Astrocyte (in vitro differentiated cells and primary cell): ENCODE measurements around the gene FAF1. TPM values are rescaled to one million over a fixed set of nuclear protein-coding genes. Genes with fewer than 3 reads are reported as not detected.
A peak's percentile ranks its signal among the peaks of the same experiment; 100 is the strongest.

Experiments
- DNase-seq: peaks from one replicate; pipeline ENCODE4 v3.0.0-alpha.2; 2010; ENCODE audit warnings: low read depth
- FAIRE-seq: peaks from 2 replicates; lab custom pipeline; 2011; peaks lifted over from hg19 to GRCh38; lab: Jason Lieb, UNC
- H2AFZ ChIP-seq: 2 replicates; pipeline ENCODE4 v1.6.0; 2012; ENCODE audit warnings: low read depth, low read length, inconsistent platforms
- H3K27ac ChIP-seq: 2 replicates; pipeline ENCODE4 v1.5.1; 2011; ENCODE audit warnings: low read depth, low read length, inconsistent platforms
- H3K27me3 ChIP-seq: 2 replicates; pipeline ENCODE4 v1.6.0; 2011; ENCODE audit warnings: low read length, inconsistent platforms; ENCODE audit not compliant: insufficient read depth
- H3K36me3 ChIP-seq: 2 replicates; pipeline ENCODE4 v1.5.1; 2011; ENCODE audit warnings: low read length, inconsistent platforms; ENCODE audit not compliant: insufficient read depth
- H3K4me1 ChIP-seq: 2 replicates; pipeline ENCODE4 v1.5.1; 2011; ENCODE audit warnings: low read length, inconsistent platforms; ENCODE audit not compliant: insufficient read depth
- H3K4me2 ChIP-seq: 2 replicates; pipeline ENCODE4 v1.6.0; 2012; ENCODE audit warnings: low read length, inconsistent platforms
- H3K4me3 ChIP-seq: 2 replicates; pipeline ENCODE4 v1.5.1; 2011; ENCODE audit warnings: low read depth, mild to moderate bottlenecking, low read length, inconsistent platforms; ENCODE audit not compliant: insufficient read depth
- H3K79me2 ChIP-seq: 2 replicates; pipeline ENCODE4 v1.6.0; 2012; ENCODE audit warnings: mild to moderate bottlenecking, low read length, inconsistent platforms; ENCODE audit not compliant: insufficient read depth
- H3K9ac ChIP-seq: 2 replicates; pipeline ENCODE4 v1.6.0; 2012; ENCODE audit warnings: mild to moderate bottlenecking, low read length, inconsistent platforms
- H3K9me3 ChIP-seq: 2 replicates; pipeline ENCODE4 v1.5.1; 2012; ENCODE audit warnings: low read depth, mild to moderate bottlenecking, low read length, inconsistent platforms; ENCODE audit not compliant: insufficient read depth
- H4K20me1 ChIP-seq: 2 replicates; pipeline ENCODE4 v1.6.0; 2012; ENCODE audit warnings: low read length, inconsistent platforms; ENCODE audit not compliant: insufficient read depth
- H3K27ac Mint-ChIP-seq: one replicate; pipeline ENCODE4 v1.8.0; 2021; ENCODE audit warnings: mild to moderate bottlenecking, mixed read lengths; ENCODE audit not compliant: unreplicated experiment
- H3K27me3 Mint-ChIP-seq: one replicate; pipeline ENCODE4 v1.8.0; 2021; ENCODE audit warnings: low read depth, mixed read lengths; ENCODE audit not compliant: unreplicated experiment
- H3K36me3 Mint-ChIP-seq: one replicate; pipeline ENCODE4 v1.8.0; 2021; ENCODE audit warnings: low read depth, mixed read lengths; ENCODE audit not compliant: unreplicated experiment
- H3K4me1 Mint-ChIP-seq: one replicate; pipeline ENCODE4 v1.8.0; 2021; ENCODE audit warnings: low read depth, mixed read lengths; ENCODE audit not compliant: unreplicated experiment
- H3K4me3 Mint-ChIP-seq: one replicate; pipeline ENCODE4 v1.8.0; 2021; ENCODE audit warnings: mild to moderate bottlenecking, moderate library complexity, mixed read lengths; ENCODE audit not compliant: unreplicated experiment
- H3K9me3 Mint-ChIP-seq: one replicate; pipeline ENCODE4 v1.8.0; 2021; ENCODE audit warnings: mild to moderate bottlenecking, mixed read lengths; ENCODE audit not compliant: unreplicated experiment
- CTCF ChIP-seq: IDR thresholded peaks from 2 replicates; pipeline ENCODE4 v1.5.1; 2011; ENCODE audit warnings: low read depth, mild to moderate bottlenecking, inconsistent platforms, low read length, moderate library complexity; ENCODE audit not compliant: insufficient read depth
- EZH2 ChIP-seq: IDR thresholded peaks from 2 replicates; pipeline ENCODE4 v1.6.1; 2012; ENCODE audit warnings: mild to moderate bottlenecking, low read length, inconsistent platforms; ENCODE audit not compliant: insufficient read depth
- total RNA-seq: library from RNA; stranded (reverse); gene quantifications from 2 replicates; pipeline ENCODE4 v1.2.1, GENCODE V29; 2021

Gene FAF1
- total RNA-seq, 1 donor from 2014 or later, result 35.4 TPM

GRCh38 chr1:50701706-50702317 lies 258.3 kb downstream of the FAF1 start:
- Histone ChIP-seq H3K9ac (no peak overlapping the region), H2AFZ (no peak overlapping the region), H3K9me3 (no peaks in the 10 kb centered on the region), H4K20me1 (no peaks in the 10 kb centered on the region), H3K79me2 (no peaks in the 10 kb centered on the region), H3K27me3 (no peaks in the 10 kb centered on the region), H3K36me3 (no peaks in the 10 kb centered on the region), H3K4me1 (no peaks in the 10 kb centered on the region), H3K4me3 (no peak overlapping the region), H3K4me2 (no peak overlapping the region), H3K27ac (no peak overlapping the region)
- Mint-ChIP-seq H3K36me3 (no peaks in the 10 kb centered on the region), H3K27me3 (no peaks in the 10 kb centered on the region), H3K4me1 (peaks cover 13% of the 10 kb centered on the region), H3K9me3 (no peaks in the 10 kb centered on the region), H3K27ac (no peak overlapping the region), H3K4me3 (no peak overlapping the region)
- TF ChIP-seq CTCF (no peak), EZH2 (no peak)
- FAIRE-seq (no peak), DNase-seq (no peak)

GRCh38 chr1:50700621-50701020 lies 259.4 kb downstream of the FAF1 start:
- Histone ChIP-seq H3K4me1 (no peaks in the 10 kb centered on the region), H3K79me2 (no peaks in the 10 kb centered on the region), H3K36me3 (no peaks in the 10 kb centered on the region), H3K4me3 (no peak overlapping the region), H3K27me3 (no peaks in the 10 kb centered on the region), H2AFZ (no peak overlapping the region), H3K9ac (no peak overlapping the region), H3K9me3 (no peaks in the 10 kb centered on the region), H4K20me1 (no peaks in the 10 kb centered on the region), H3K4me2 (no peak overlapping the region), H3K27ac (no peak overlapping the region)
- H3K27me3 Mint-ChIP-seq, result no peaks in the 10 kb centered on the region
- H3K9me3 Mint-ChIP-seq, result no peaks in the 10 kb centered on the region
- no peaks in the 10 kb centered on the region for H3K36me3 Mint-ChIP-seq
- FAIRE-seq, result no peak
- DNase-seq, result peak; percentile 6
- H3K27ac Mint-ChIP-seq, result no peak overlapping the region
- TF ChIP-seq CTCF (no peak), EZH2 (no peak)
- peaks cover 11% of the 10 kb centered on the region for H3K4me1 Mint-ChIP-seq
- H3K4me3 Mint-ChIP-seq, result no peak overlapping the region

- no peak for TF ChIP-seq EZH2
- no peak for TF ChIP-seq CTCF
- DNase-seq, result no peak
- no peak for FAIRE-seq
- no peaks in the 10 kb centered on the region for H3K4me1 ChIP-seq
- H3K27me3 Mint-ChIP-seq, result no peaks in the 10 kb centered on the region
- H3K27ac Mint-ChIP-seq, result no peak overlapping the region
- H3K27me3 ChIP-seq, result no peaks in the 10 kb centered on the region
- H3K9ac ChIP-seq, result no peak overlapping the region
- no peak overlapping the region for H2AFZ ChIP-seq
- no peaks in the 10 kb centered on the region for H3K79me2 ChIP-seq
- no peak overlapping the region for H3K27ac ChIP-seq
- peaks cover 11% of the 10 kb centered on the region for H3K4me1 Mint-ChIP-seq
- no peaks in the 10 kb centered on the region for H3K9me3 ChIP-seq
- H3K4me3 ChIP-seq, result no peak overlapping the region
- no peaks in the 10 kb centered on the region for H3K36me3 Mint-ChIP-seq
- no peaks in the 10 kb centered on the region for H3K36me3 ChIP-seq
- no peak overlapping the region for H3K4me3 Mint-ChIP-seq
- no peak overlapping the region for H3K4me2 ChIP-seq
- H4K20me1 ChIP-seq, result no peaks in the 10 kb centered on the region
- no peaks in the 10 kb centered on the region for H3K9me3 Mint-ChIP-seq
These were observed 259.9 kb downstream of the FAF1 start for GRCh38 chr1:50700214-50700613.
